K562 (cell line): ENCODE data around the gene LHPP. TPM values are rescaled to one million over a fixed set of nuclear protein-coding genes. Genes with fewer than 3 reads are reported as not detected.

Source experiments
- ATAC-seq: fragments of 200-7000 bp; cut with Tn5 transposase; 3 replicates; pipeline ENCODE4 v1.9.1; 2020; ENCODE audit warnings: moderate library complexity
- BruUV-seq: library from RNA; stranded (reverse); fragments of 400-500 nt; replicated peaks from 2 replicates; lab custom pipeline; 2021; lab: Mats Ljungman, UMichigan
- CTCF ChIA-PET: fragments of 300-600 bp; formaldehyde crosslinking; extraction: SDS; loops from one replicate; lab custom pipeline; 2021; ENCODE audit warnings: low intra/inter-chr PET ratio; lab: Yijun Ruan, JAX
- POLR2A ChIA-PET: fragments of 300-600, 350-650 bp; sonication (Branson Sonifier 250); formaldehyde crosslinking; extraction: SDS; loops from one replicate; lab custom pipeline; 2021; ENCODE audit warnings: antibody characterized with exemption, inconsistent platforms; lab: Yijun Ruan, JAX
- DNase-seq, 4 experiments: peaks; one replicate each; pipeline versions ENCODE4 v3.0.0 to v3.0.0-alpha.2; 2011 to 2018; ENCODE audit warnings: low spot score in 3 of 4, mixed read lengths in 3 of 4; ENCODE audit errors: extremely low read depth in 1 of 4
- FAIRE-seq: peaks from 2 replicates; lab custom pipeline; 2011; peaks lifted over from hg19 to GRCh38; lab: Jason Lieb, UNC
- H2AFZ ChIP-seq: 2 replicates; pipeline ENCODE4 v1.6.0; 2011; ENCODE audit warnings: low read depth, low read length, control low read depth, inconsistent platforms
- H3K27ac ChIP-seq: fragments of 200-600 bp; 3 replicates; pipeline ENCODE4 v1.8.0; 2011; ENCODE audit warnings: low read depth, mild to moderate bottlenecking, control low read depth, inconsistent platforms, low read length, moderate library complexity, mixed read lengths; ENCODE audit errors: extremely low read depth
- H3K27me3 ChIP-seq, 2 experiments: fragments of 300-600 bp in 1 of 2; 2 replicates in 1 of 2; 3 replicates in 1 of 2; pipeline versions ENCODE4 v1.6.0 to v1.8.0; 2011; ENCODE audit warnings: inconsistent platforms in 2 of 2, low read length in 2 of 2, mild to moderate bottlenecking in 1 of 2, mixed read lengths in 1 of 2, moderate library complexity in 1 of 2; ENCODE audit not compliant: control insufficient read depth in 2 of 2, insufficient read depth in 2 of 2
- H3K36me3 ChIP-seq: fragments of 300-600 bp; 3 replicates; pipeline ENCODE4 v1.8.0; 2011; ENCODE audit warnings: mild to moderate bottlenecking, low read length, inconsistent platforms; ENCODE audit not compliant: control insufficient read depth, insufficient read depth
- H3K4me1 ChIP-seq, 2 experiments: fragments of 200-600 bp in 1 of 2; replicated peaks in 1 of 2; 2 replicates in 1 of 2; 3 replicates in 1 of 2; pipeline versions ENCODE4 v1.5.1 to v1.8.0; 2011; ENCODE audit warnings: inconsistent platforms in 2 of 2, low read length in 2 of 2, mild to moderate bottlenecking in 1 of 2, mixed read lengths in 1 of 2, moderate library complexity in 1 of 2; ENCODE audit not compliant: control insufficient read depth in 2 of 2, insufficient read depth in 2 of 2
- H3K4me2 ChIP-seq: 2 replicates; pipeline ENCODE4 v1.6.1; 2011; ENCODE audit warnings: low read length, control low read depth, inconsistent platforms, mixed read lengths; ENCODE audit not compliant: insufficient read depth
- H3K4me3 ChIP-seq: fragments of 200-600 bp; sonication (generic), shearing (Covaris generic); 2 replicates; pipeline ENCODE4 v1.5.1; 2016; ENCODE audit warnings: control low read depth, inconsistent platforms
- H3K79me2 ChIP-seq: fragments of 200-600 bp; 3 replicates; pipeline ENCODE4 v1.8.0; 2011; ENCODE audit warnings: low read length, inconsistent platforms; ENCODE audit not compliant: control insufficient read depth, insufficient read depth
- H3K9ac ChIP-seq, 2 experiments: 2 replicates each; pipeline versions ENCODE4 v1.6.0 to v1.6.1; 2011; ENCODE audit warnings: low read depth in 2 of 2, low read length in 2 of 2, control low read depth in 1 of 2, inconsistent platforms in 1 of 2, mild to moderate bottlenecking in 1 of 2, mixed read lengths in 1 of 2; ENCODE audit not compliant: insufficient read depth in 1 of 2
- H3K9me1 ChIP-seq: one replicate; pipeline ENCODE4 v1.6.0; 2011; ENCODE audit warnings: inconsistent platforms, mild to moderate bottlenecking, low read length, moderate library complexity; ENCODE audit not compliant: control insufficient read depth, insufficient read depth
- H3K9me3 ChIP-seq: replicated peaks from 2 replicates; pipeline ENCODE4 v1.5.1; 2011; ENCODE audit warnings: low read depth, low read length, inconsistent platforms; ENCODE audit not compliant: control insufficient read depth, insufficient read depth
- H4K20me1 ChIP-seq: replicated peaks from 2 replicates; pipeline ENCODE4 v1.6.1; 2011; ENCODE audit warnings: low read length, inconsistent platforms, mixed read lengths; ENCODE audit not compliant: control insufficient read depth, insufficient read depth
- CBX5 ChIP-seq: IDR thresholded peaks from 2 replicates; pipeline ENCODE4 v1.6.1; 2014; ENCODE audit warnings: low read depth, borderline replicate concordance
- HEY1 ChIP-seq: fragments of 250-450 bp; sonication (Bioruptor Pico); IDR thresholded peaks from 2 replicates; pipeline ENCODE4 v1.5.0; 2020; ENCODE audit warnings: mild to moderate bottlenecking, moderate library complexity, borderline replicate concordance
- KLF13 ChIP-seq: fragments of 450-650 bp; IDR thresholded peaks from 2 replicates; pipeline ENCODE4 v1.6.1; 2016; ENCODE audit warnings: missing genetic modification characterization, low read depth, mild to moderate bottlenecking, missing compliant biosample characterization, moderate library complexity, borderline replicate concordance
- RAD51 ChIP-seq: fragments of 450-650 bp; IDR thresholded peaks from 2 replicates; pipeline ENCODE4 v1.7.1; 2016; ENCODE audit warnings: low read depth, mild to moderate bottlenecking, borderline replicate concordance
- TBL1XR1 ChIP-seq, 2 experiments: IDR thresholded peaks; 2 replicates each; pipeline ENCODE4 v1.6.1; 2012; ENCODE audit warnings: improper control_type of control experiment in 2 of 2, low read length in 2 of 2, mild to moderate bottlenecking in 1 of 2
- WGBS: fragments of 100-300 bp; shearing (Covaris generic); methylation state at CpG from one replicate; pipeline ENCODE4 v1.1.6; 2016; ENCODE audit warnings: low coverage, mixed read lengths; ENCODE audit not compliant: insufficient coverage; ENCODE audit errors: missing lambda C conversion rate; 5-methylcytosine and 5-hydroxymethylcytosine counted together
- in situ Hi-C: fragments of 300-500 bp; cut with MboI; formaldehyde crosslinking; loops from 4 replicates; pipeline ENCODE4 v1.15.0; 2018; ENCODE audit warnings: inconsistent platforms, mixed read lengths
- intact Hi-C: fragments of 100-400 bp; cut with micrococcal nuclease; formaldehyde crosslinking; loops from 2 replicates; pipeline ENCODE4 v1.14.2; 2022
- polyA plus RNA-seq, 8 experiments: library from polyadenylated mRNA; depleted of rRNA in 4 of 8; stranded (reverse) in 5 of 8; unstranded in 3 of 8; fragments of >200 nt; fragmentation: Nextera tagmentation in 2 of 8; fragmentation: Illumina TruSeq in 1 of 8; extraction: Ambion mirVana in 2 of 8; extraction: Trizol in 1 of 8; gene quantifications; 2 replicates each; pipeline versions ENCODE4 v1.2.1 to v1.2.3, GENCODE V29; 2011 to 2014; ENCODE audit warnings: inconsistent platforms in 1 of 8, missing spikeins in 1 of 8
- total RNA-seq, 7 experiments: library from RNA; depleted of rRNA in 6 of 7; stranded (reverse); fragments of >200 nt in 6 of 7; fragmentation: Illumina TruSeq in 2 of 7; extraction: Trizol in 2 of 7; gene quantifications; 2 replicates each; pipeline versions ENCODE4 v1.2.1 to v1.2.3, GENCODE V29; 2011 to 2021; ENCODE audit warnings: low replicate concordance in 1 of 7
- TF ChIP-seq, protein P1 (sequence below): sonication (generic); formaldehyde crosslinking; IDR thresholded peaks from 2 replicates; pipeline ENCODE4 v1.8.0; 2023; ENCODE audit warnings: missing genetic modification reagents, mild to moderate bottlenecking, borderline replicate concordance

The LHPP gene
- total and polyA plus RNA-seq, 9 of the 15 experiments (the other 6 are each of a cell fraction or from before 2014, with no cell fraction given): 0.34 to 7.4 (median 3.0) TPM

DNA sequence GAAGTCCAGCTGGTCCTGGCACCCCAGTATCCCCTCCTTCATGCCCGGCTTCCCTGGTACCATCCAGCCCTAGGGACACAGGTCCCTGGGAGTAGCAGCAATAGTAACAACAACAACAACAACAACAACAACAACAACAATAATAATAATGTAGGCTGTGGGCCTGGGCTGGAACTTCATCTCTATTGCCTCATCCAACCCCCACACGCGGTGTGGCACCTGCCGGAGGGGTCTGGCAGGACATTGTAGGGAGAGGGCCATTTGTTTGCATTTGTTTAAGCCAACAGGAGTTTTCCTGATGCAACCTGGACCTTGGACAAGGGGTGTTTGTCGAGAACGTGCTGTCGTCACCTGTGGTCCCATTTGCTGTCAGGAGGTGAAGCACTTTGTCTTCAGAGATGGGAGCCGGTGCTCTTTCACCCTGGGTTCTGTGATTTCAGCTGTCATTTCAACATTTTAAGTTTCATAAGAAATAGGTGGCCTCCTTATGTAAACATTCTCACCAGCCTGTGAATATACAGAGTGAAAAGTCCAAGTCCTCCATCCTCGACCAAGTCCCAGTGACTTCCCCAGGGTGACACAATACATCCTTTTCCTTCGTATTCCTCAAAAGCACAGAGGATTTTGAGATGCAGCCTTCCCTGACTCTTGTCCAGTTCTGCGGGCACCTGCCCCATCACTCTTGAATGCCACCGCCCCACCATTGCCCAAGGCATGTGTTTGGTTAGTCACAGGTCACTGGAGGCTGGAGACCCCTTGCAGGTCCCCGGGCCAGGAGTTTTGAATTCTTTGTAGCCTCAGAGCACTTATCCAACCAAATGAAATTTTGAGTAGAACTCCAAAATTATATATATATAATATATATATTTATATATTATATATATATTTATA is 9.2 kb downstream of the LHPP start:
- WGBS: 84% methylated on average over 12 of the region's 13 CpGs
- intact Hi-C loops: no loop called here
- no peak overlapping the region for H3K9ac ChIP-seq
- H3K9me3 ChIP-seq: no peaks in the 10 kb centered on the region
- no peaks in the 10 kb centered on the region for H4K20me1 ChIP-seq
- no peaks in the 10 kb centered on the region for H3K27me3 ChIP-seq
- no peak overlapping the region for H2AFZ ChIP-seq
- H3K79me2 ChIP-seq: 0 out of 3 replicates have a peak, but pooled peaks cover 6% of the 10 kb centered on the region
- no peak overlapping the region for H3K27ac ChIP-seq
- H3K4me1 ChIP-seq: peaks cover 8 to 14% of the 10 kb centered on the region in 2 experiments; a peak in 4 of 5 replicates
- no TSS peak for BruUV-seq
- H3K4me2 ChIP-seq: no peak overlapping the region
- in situ Hi-C loops: no loop called here
- DNase-seq: no peak
- no peak for FAIRE-seq
- ChIA-PET CTCF (no interaction called here), POLR2A (no interaction called here)
- no peak overlapping the region for H3K4me3 ChIP-seq
- no peaks in the 10 kb centered on the region for H3K9me1 ChIP-seq
- H3K36me3 ChIP-seq: no peaks in the 10 kb centered on the region
- ATAC-seq: no peak
- no peak for TF ChIP-seq CBX5

DNA sequence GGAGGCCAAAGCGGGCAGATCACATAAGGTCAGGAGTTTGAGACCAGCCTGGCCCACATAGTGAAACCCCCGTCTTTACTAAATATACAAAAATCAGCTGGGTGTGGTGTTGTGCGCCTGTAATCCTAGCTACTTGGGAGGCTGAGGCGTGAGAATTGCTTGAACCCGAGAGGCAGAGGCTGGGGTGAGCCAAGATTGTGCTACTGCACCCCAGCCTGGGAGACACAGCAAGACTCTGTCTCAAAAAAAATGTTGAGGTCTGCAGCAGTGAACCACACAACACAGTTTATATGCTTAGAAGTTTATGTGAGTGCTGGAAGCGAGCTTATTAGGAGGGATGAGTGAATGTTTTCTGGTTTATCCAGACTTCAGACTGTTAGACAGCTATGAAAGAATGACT is 10.4 kb downstream of the LHPP start:
- POLR2A ChIA-PET: interaction anchor here (0.5 to 1.5 kb wide), 3 partner anchors 11 to 244 kb away, joined by 3 to 8 read pairs (median 3); no protein-coding TSS in a partner anchor
- DNase-seq (no peak), FAIRE-seq (peak; percentile 46), ATAC-seq (peak; percentile 15)
- no peak overlapping the region for H3K27ac ChIP-seq
- CTCF ChIA-PET: no interaction called here
- no peaks in the 10 kb centered on the region for H3K36me3 ChIP-seq
- H3K4me2 ChIP-seq: no peak overlapping the region
- no peaks in the 10 kb centered on the region for H3K9me1 ChIP-seq
- no peaks in the 10 kb centered on the region for H3K9me3 ChIP-seq
- no peak overlapping the region for H2AFZ ChIP-seq
- in situ Hi-C loops: no loop called here
- WGBS: 76% methylated on average over 6 of the region's 6 CpGs
- peaks cover 2 to 20% of the 10 kb centered on the region in 2 experiments; a peak in 4 of 5 replicates for H3K4me1 ChIP-seq
- TF ChIP-seq TBL1XR1 (IDR thresholded peaks at IDR 0.05; ENCODE audit: low read length in 2 of 2): no peak
- TF ChIP-seq HEY1 (CRISPR knock-in tag): no peak
- TF ChIP-seq RAD51: no peak
- TF ChIP-seq KLF13 (tag): no peak
- TF ChIP-seq, protein P1, sequence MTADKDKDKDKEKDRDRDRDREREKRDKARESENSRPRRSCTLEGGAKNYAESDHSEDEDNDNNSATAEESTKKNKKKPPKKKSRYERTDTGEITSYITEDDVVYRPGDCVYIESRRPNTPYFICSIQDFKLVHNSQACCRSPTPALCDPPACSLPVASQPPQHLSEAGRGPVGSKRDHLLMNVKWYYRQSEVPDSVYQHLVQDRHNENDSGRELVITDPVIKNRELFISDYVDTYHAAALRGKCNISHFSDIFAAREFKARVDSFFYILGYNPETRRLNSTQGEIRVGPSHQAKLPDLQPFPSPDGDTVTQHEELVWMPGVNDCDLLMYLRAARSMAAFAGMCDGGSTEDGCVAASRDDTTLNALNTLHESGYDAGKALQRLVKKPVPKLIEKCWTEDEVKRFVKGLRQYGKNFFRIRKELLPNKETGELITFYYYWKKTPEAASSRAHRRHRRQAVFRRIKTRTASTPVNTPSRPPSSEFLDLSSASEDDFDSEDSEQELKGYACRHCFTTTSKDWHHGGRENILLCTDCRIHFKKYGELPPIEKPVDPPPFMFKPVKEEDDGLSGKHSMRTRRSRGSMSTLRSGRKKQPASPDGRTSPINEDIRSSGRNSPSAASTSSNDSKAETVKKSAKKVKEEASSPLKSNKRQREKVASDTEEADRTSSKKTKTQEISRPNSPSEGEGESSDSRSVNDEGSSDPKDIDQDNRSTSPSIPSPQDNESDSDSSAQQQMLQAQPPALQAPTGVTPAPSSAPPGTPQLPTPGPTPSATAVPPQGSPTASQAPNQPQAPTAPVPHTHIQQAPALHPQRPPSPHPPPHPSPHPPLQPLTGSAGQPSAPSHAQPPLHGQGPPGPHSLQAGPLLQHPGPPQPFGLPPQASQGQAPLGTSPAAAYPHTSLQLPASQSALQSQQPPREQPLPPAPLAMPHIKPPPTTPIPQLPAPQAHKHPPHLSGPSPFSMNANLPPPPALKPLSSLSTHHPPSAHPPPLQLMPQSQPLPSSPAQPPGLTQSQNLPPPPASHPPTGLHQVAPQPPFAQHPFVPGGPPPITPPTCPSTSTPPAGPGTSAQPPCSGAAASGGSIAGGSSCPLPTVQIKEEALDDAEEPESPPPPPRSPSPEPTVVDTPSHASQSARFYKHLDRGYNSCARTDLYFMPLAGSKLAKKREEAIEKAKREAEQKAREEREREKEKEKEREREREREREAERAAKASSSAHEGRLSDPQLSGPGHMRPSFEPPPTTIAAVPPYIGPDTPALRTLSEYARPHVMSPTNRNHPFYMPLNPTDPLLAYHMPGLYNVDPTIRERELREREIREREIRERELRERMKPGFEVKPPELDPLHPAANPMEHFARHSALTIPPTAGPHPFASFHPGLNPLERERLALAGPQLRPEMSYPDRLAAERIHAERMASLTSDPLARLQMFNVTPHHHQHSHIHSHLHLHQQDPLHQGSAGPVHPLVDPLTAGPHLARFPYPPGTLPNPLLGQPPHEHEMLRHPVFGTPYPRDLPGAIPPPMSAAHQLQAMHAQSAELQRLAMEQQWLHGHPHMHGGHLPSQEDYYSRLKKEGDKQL (CRISPR knock-in tag): no peak
- TF ChIP-seq, all 486 proteins: peak for 0
- Histone ChIP-seq H3K9ac (no peak overlapping the region), H3K79me2 (no peaks in the 10 kb centered on the region), H4K20me1 (no peaks in the 10 kb centered on the region), H3K4me3 (no peak overlapping the region), H3K27me3 (no peaks in the 10 kb centered on the region)
- intact Hi-C loops: no loop called here
- BruUV-seq: no TSS peak
